ENCODE measurements around the gene UACA.

- TF ChIP-seq CTCF (conservative IDR thresholded peaks at IDR 0.05; ENCODE audit: low read length) (no peak), EZH2phosphoT487 (IDR thresholded peaks at IDR 0.05; ENCODE audit: borderline replicate concordance) (no peak)
Observed at GRCh38 chr15:70669006-70669602, 94.3 kb downstream of the UACA start.
